HG02938 (cell line): ENCODE data around the gene KLHL33.

Source experiments
- ATAC-seq: cut with Tn5 transposase; IDR thresholded peaks from one replicate; pipeline ENCODE4 v1.9.1; 2021; ENCODE audit warnings: mild to moderate bottlenecking, moderate library complexity; ENCODE audit not compliant: unreplicated experiment

KLHL33 gene

GRCh38 chr14:20435582-20436362 lies at the start of gene KLHL33:
KLHL33 (minus strand) TSS chr14:20436166; CDS start chr14:20435811, 355 bp downstream.
- ATAC-seq: no peak

- ATAC-seq: no peak
Observed at GRCh38 chr14:20482382-20482781, 46.4 kb upstream of the KLHL33 start.

GRCh38 chr14:20478894-20479293 lies 42.9 kb upstream of the KLHL33 start:
- no peak for ATAC-seq

- no peak for ATAC-seq
Observed at GRCh38 chr14:20477211-20477876, 41.4 kb upstream of the KLHL33 start.

- no peak for ATAC-seq
Observed at GRCh38 chr14:20476776-20477175, 40.8 kb upstream of the KLHL33 start.

GRCh38 chr14:20472536-20473169 lies 36.7 kb upstream of the KLHL33 start:
- no peak for ATAC-seq

- ATAC-seq: no peak
Observed at GRCh38 chr14:20470603-20470901, 34.6 kb upstream of the KLHL33 start.

GRCh38 chr14:20469890-20470602 lies 34.1 kb upstream of the KLHL33 start:
- no peak for ATAC-seq

- ATAC-seq: peak; percentile 94
Observed at GRCh38 chr14:20469242-20469889, 33.4 kb upstream of the KLHL33 start, which contains the start of gene PNP. PNP (plus strand) TSS chr14:20469406; CDS start chr14:20469525, 119 bp downstream.

GRCh38 chr14:20468764-20469241 lies 32.8 kb upstream of the KLHL33 start:
- ATAC-seq: peak; percentile 5

- ATAC-seq: peak; percentile 94
Observed at GRCh38 chr14:20461225-20462141, 25.5 kb upstream of the KLHL33 start, which contains the start of gene PIP4P1. PIP4P1 (minus strand) TSS chr14:20461434; CDS start chr14:20461325, 109 bp downstream.

- ATAC-seq: peak; percentile 5
Observed at GRCh38 chr14:20460458-20461224, 24.7 kb upstream of the KLHL33 start.

GRCh38 chr14:20458031-20458789 lies 22.2 kb upstream of the KLHL33 start:
- no peak for ATAC-seq

GRCh38 chr14:20456971-20457370 lies 21.0 kb upstream of the KLHL33 start:
- no peak for ATAC-seq

- peak; percentile 59 for ATAC-seq
Observed at GRCh38 chr14:20455355-20456300, 19.7 kb upstream of the KLHL33 start.

GRCh38 chr14:20454516-20455354 lies 18.8 kb upstream of the KLHL33 start, which contains the start of the genes APEX1 and OSGEP:
APEX1 (plus strand) TSS chr14:20455226; CDS start chr14:20455646, 420 bp downstream.
OSGEP (minus strand) TSS chr14:20454812; CDS start chr14:20454683, 129 bp downstream.
- ATAC-seq: peak; percentile 83
